Keratinocyte (primary cell): Measurements from ENCODE around the gene CEP290. TPM values are rescaled to one million over a fixed set of nuclear protein-coding genes. Genes with fewer than 3 reads are reported as not detected.

Source experiments
- DNase-seq: peaks from one replicate; pipeline ENCODE4 v3.0.0-alpha.2; 2011; ENCODE audit warnings: low read depth, missing footprints, low spot score
- FAIRE-seq: peaks from 2 replicates; lab custom pipeline; 2011; peaks lifted over from hg19 to GRCh38; lab: Jason Lieb, UNC
- H2AFZ ChIP-seq: 2 replicates; pipeline ENCODE4 v1.6.0; 2012; ENCODE audit warnings: low read length, control low read depth, inconsistent platforms; ENCODE audit not compliant: control insufficient read depth
- H3K27ac ChIP-seq: 2 replicates; pipeline ENCODE4 v1.5.1; 2011; ENCODE audit warnings: low read length; ENCODE audit not compliant: control insufficient read depth, insufficient read depth
- H3K27me3 ChIP-seq: 3 replicates; pipeline ENCODE4 v1.6.0; 2011; ENCODE audit warnings: low read length; ENCODE audit not compliant: control insufficient read depth, insufficient read depth; ENCODE audit errors: extremely low read depth
- H3K36me3 ChIP-seq, 2 experiments: 2 replicates in 1 of 2; 3 replicates in 1 of 2; pipeline ENCODE4 v1.5.1; 2011; ENCODE audit warnings: low read length in 2 of 2, mild to moderate bottlenecking in 1 of 2; ENCODE audit not compliant: control insufficient read depth in 2 of 2, insufficient read depth in 2 of 2; ENCODE audit errors: extremely low read depth in 1 of 2
- H3K4me1 ChIP-seq: 3 replicates; pipeline ENCODE4 v1.5.1; 2011; ENCODE audit warnings: low read length; ENCODE audit not compliant: control insufficient read depth, insufficient read depth; ENCODE audit errors: extremely low read depth
- H3K4me2 ChIP-seq: 3 replicates; pipeline ENCODE4 v1.6.0; 2011; ENCODE audit warnings: low read depth, low read length; ENCODE audit not compliant: control insufficient read depth, insufficient read depth; ENCODE audit errors: extremely low read depth
- H3K4me3 ChIP-seq, 3 experiments: fragments of 200-600 bp in 1 of 3; sonication (generic) in 1 of 3; 2 replicates in 2 of 3; 3 replicates in 1 of 3; pipeline ENCODE4 v1.5.1; 2011 to 2016; ENCODE audit warnings: low read length in 3 of 3, mild to moderate bottlenecking in 3 of 3, control low read depth in 2 of 3, inconsistent platforms in 1 of 3, low read depth in 1 of 3, mixed read lengths in 1 of 3, mixed run types in 1 of 3, moderate library complexity in 1 of 3; ENCODE audit not compliant: control insufficient read depth in 2 of 3, insufficient read depth in 2 of 3; ENCODE audit errors: extremely low read depth in 1 of 3
- H3K79me2 ChIP-seq: 2 replicates; pipeline ENCODE4 v1.6.0; 2012; ENCODE audit warnings: low read length; ENCODE audit not compliant: control insufficient read depth, insufficient read depth
- H3K9ac ChIP-seq: 3 replicates; pipeline ENCODE4 v1.6.0; 2011; ENCODE audit warnings: low read length; ENCODE audit not compliant: control insufficient read depth, insufficient read depth; ENCODE audit errors: extremely low read depth
- H3K9me1 ChIP-seq: 3 replicates; pipeline ENCODE4 v1.6.0; 2011; ENCODE audit warnings: low read length; ENCODE audit not compliant: control insufficient read depth, insufficient read depth; ENCODE audit errors: extremely low read depth
- H3K9me3 ChIP-seq: 2 replicates; pipeline ENCODE4 v1.5.1; 2012; ENCODE audit warnings: low read depth, low read length; ENCODE audit not compliant: control insufficient read depth
- H4K20me1 ChIP-seq: 3 replicates; pipeline ENCODE4 v1.6.0; 2011; ENCODE audit warnings: low read length; ENCODE audit not compliant: control insufficient read depth, insufficient read depth; ENCODE audit errors: extremely low read depth
- EZH2 ChIP-seq: IDR thresholded peaks from one replicate; pipeline ENCODE4 v1.6.1; 2012; ENCODE audit warnings: inconsistent platforms, mild to moderate bottlenecking, low read length, moderate library complexity
- dilution Hi-C: fragments of 300-500 bp; cut with MboI; formaldehyde crosslinking; loops from one replicate; pipeline ENCODE4 v1.7.0; 2020; ENCODE audit warnings: low sequenced_read_pairs; ENCODE audit not compliant: extremely low pct_ligation_motif_present
- polyA plus RNA-seq, 5 experiments: library from polyadenylated mRNA; depleted of rRNA in 3 of 5; stranded (reverse) in 3 of 5; stranded (forward) in 1 of 5; unstranded in 1 of 5; fragments of >200 nt; gene quantifications; 1 replicate in 1 of 5; 2 replicates in 3 of 5; 3 replicates in 1 of 5; pipeline versions ENCODE4 v1.2.1 to v1.2.3, GENCODE V29; 2011 to 2012; ENCODE audit warnings: missing spikeins in 2 of 5, low read depth in 1 of 5, low replicate concordance in 1 of 5
- TF ChIP-seq, protein P1 (sequence below), 3 experiments: IDR thresholded peaks in 1 of 3; conservative IDR thresholded peaks in 1 of 3; optimal IDR thresholded peaks in 1 of 3; 2 replicates in 2 of 3; 3 replicates in 1 of 3; pipeline versions ENCODE3 to v1.5.1; 2011; ENCODE audit warnings: low read length in 3 of 3, mild to moderate bottlenecking in 3 of 3, moderate library complexity in 2 of 3, control low read depth in 1 of 3, inconsistent platforms in 1 of 3; ENCODE audit not compliant: insufficient read depth in 2 of 3; ENCODE audit errors: extremely low read depth in 1 of 3

The CEP290 gene
- polyA plus RNA-seq, 1 donor (not counting 4 experiments of a cell fraction or from before 2014, with no cell fraction given), result 5.6 TPM

DNA sequence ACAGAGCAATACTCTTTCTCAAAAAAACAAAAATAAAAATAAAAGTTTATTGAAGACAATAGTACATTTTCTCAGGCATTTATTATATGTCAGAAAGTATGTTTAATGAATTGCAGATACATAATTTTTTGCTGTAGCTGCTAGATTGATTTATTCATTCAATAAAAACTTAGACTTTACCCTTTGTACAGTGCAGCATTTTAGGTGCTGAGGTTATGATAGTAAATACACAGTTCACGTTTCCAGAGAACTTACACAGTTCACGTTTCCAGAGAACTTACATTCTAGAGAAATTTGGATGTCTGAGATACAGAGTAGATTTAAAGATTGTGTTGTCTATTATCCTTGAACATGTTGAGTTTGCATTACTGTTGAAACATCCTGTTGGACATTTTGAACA lies 25.5 kb upstream of the CEP290 start:
- no peak overlapping the region for H3K4me3 ChIP-seq
- no peak for TF ChIP-seq EZH2
- TF ChIP-seq, protein P1, sequence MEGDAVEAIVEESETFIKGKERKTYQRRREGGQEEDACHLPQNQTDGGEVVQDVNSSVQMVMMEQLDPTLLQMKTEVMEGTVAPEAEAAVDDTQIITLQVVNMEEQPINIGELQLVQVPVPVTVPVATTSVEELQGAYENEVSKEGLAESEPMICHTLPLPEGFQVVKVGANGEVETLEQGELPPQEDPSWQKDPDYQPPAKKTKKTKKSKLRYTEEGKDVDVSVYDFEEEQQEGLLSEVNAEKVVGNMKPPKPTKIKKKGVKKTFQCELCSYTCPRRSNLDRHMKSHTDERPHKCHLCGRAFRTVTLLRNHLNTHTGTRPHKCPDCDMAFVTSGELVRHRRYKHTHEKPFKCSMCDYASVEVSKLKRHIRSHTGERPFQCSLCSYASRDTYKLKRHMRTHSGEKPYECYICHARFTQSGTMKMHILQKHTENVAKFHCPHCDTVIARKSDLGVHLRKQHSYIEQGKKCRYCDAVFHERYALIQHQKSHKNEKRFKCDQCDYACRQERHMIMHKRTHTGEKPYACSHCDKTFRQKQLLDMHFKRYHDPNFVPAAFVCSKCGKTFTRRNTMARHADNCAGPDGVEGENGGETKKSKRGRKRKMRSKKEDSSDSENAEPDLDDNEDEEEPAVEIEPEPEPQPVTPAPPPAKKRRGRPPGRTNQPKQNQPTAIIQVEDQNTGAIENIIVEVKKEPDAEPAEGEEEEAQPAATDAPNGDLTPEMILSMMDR (optimal IDR thresholded peaks at IDR 0.05 in 1 of 3, IDR thresholded peaks at IDR 0.05 in 1 of 3, conservative IDR thresholded peaks at IDR 0.05 in 1 of 3; ENCODE audit: extremely low read depth in 1 of 3, insufficient read depth in 2 of 3, low read length in 3 of 3), result no peak
- no peaks in the 10 kb centered on the region for H3K9me1 ChIP-seq
- dilution Hi-C loops, result no loop called here
- no peaks in the 10 kb centered on the region for H3K79me2 ChIP-seq
- no peaks in the 10 kb centered on the region for H3K9me3 ChIP-seq
- H2AFZ ChIP-seq, result no peak overlapping the region
- no peaks in the 10 kb centered on the region for H4K20me1 ChIP-seq
- no peak overlapping the region for H3K4me2 ChIP-seq
- FAIRE-seq (no peak), DNase-seq (no peak)
- no peaks in the 10 kb centered on the region for H3K4me1 ChIP-seq
- H3K27ac ChIP-seq, result no peak overlapping the region
- no peaks in the 10 kb centered on the region for H3K27me3 ChIP-seq
- H3K9ac ChIP-seq, result no peak overlapping the region
- peaks cover 3 to 6% of the 10 kb centered on the region in 2 experiments for H3K36me3 ChIP-seq

- no peak for FAIRE-seq
- no peak overlapping the region for H3K4me2 ChIP-seq
- no peaks in the 10 kb centered on the region for H3K9me1 ChIP-seq
- TF ChIP-seq, protein P1 (optimal IDR thresholded peaks at IDR 0.05 in 1 of 3, IDR thresholded peaks at IDR 0.05 in 1 of 3, conservative IDR thresholded peaks at IDR 0.05 in 1 of 3; ENCODE audit: extremely low read depth in 1 of 3, insufficient read depth in 2 of 3, low read length in 3 of 3), result no peak
- TF ChIP-seq EZH2, result no peak
- no peaks in the 10 kb centered on the region for H3K79me2 ChIP-seq
- no peaks in the 10 kb centered on the region for H3K27me3 ChIP-seq
- H3K27ac ChIP-seq, result no peak overlapping the region
- no peak overlapping the region for H3K9ac ChIP-seq
- H3K9me3 ChIP-seq, result no peaks in the 10 kb centered on the region
- dilution Hi-C loops, result no loop called here
- H3K36me3 ChIP-seq, result peaks cover 3 to 6% of the 10 kb centered on the region in 2 experiments
- H4K20me1 ChIP-seq, result no peaks in the 10 kb centered on the region
- H3K4me3 ChIP-seq, result no peak overlapping the region
- H2AFZ ChIP-seq, result no peak overlapping the region
- DNase-seq, result no peak
- no peaks in the 10 kb centered on the region for H3K4me1 ChIP-seq
Observed at GRCh38 chr12:88166179-88166578, 24.3 kb upstream of the CEP290 start.
